Spleen (tissue), 7 donors: Measurements from ENCODE around the gene SCART1.

Experiments
- POLR2A ChIP-seq, 3 donors: fragments of 450-650 bp; IDR thresholded peaks; one replicate each; pipeline ENCODE4 v1.5.1; 2017; ENCODE audit warnings: antibody characterized with exemption in 3 of 3, mild to moderate bottlenecking in 1 of 3
- POLR2AphosphoS5 ChIP-seq, 3 donors: sonication (generic); formaldehyde crosslinking; IDR thresholded peaks; one replicate each; pipeline ENCODE4 v1.5.1; 2017; ENCODE audit warnings: antibody characterized with exemption in 3 of 3
- TF ChIP-seq, protein P1 (sequence below), 11 experiments: fragments of 200-600 bp in 7 of 11; fragments of 450-650 bp in 4 of 11; sonication (generic) in 4 of 11; IDR thresholded peaks in 8 of 11; conservative IDR thresholded peaks in 3 of 11; 1 replicate in 7 of 11; 2 replicates in 4 of 11; pipeline versions ENCODE4 v1.4.0 to v1.8.0; 2016 to 2021; ENCODE audit warnings: antibody characterized with exemption in 11 of 11, inconsistent platforms in 4 of 11, mild to moderate bottlenecking in 1 of 11
- donor health status: DM: no; HTN: no; CAD: no; lungs with moderate emphysema.
- donor health status: DM: no; HTN: no; CAD: no.
- donor health status: DM: no; HTN: no; CAD: no.

DNA sequence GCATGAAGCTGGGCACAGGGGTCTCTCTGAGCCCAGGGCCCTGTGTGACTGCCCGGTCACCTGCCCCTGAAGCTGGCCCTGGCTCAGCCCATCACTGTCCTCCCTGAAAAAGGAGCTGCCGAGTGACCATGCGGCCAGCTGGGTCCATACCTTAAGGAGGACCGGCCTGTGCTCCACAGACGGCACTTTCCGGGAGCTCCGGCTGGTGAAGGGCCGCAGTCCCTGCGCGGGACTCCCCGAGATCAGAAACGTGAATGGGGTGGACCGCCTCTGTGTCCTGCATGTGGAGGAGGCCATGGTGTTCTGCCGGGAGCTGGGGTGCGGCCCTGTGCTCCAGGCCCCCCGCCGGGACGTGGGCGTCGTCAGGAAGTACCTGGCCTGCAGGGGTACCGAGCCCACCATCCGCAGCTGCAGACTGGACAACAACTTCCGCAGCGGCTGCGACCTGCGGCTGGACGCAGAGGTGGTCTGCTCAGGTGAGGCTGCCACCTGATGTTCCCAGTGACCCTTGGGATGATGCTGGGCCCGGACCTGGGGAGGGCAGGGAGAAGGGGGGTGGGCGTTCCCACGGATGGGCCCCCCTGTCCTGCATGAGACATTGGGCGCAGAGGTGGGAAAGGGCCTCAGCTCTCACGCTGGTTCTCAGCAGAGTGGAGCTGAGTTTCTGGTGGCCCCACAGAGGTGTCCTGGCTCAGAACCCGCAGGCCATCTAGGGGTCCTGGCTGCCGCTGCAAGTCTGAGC lies 3.5 kb downstream of the SCART1 start:
- TF ChIP-seq, protein P1, sequence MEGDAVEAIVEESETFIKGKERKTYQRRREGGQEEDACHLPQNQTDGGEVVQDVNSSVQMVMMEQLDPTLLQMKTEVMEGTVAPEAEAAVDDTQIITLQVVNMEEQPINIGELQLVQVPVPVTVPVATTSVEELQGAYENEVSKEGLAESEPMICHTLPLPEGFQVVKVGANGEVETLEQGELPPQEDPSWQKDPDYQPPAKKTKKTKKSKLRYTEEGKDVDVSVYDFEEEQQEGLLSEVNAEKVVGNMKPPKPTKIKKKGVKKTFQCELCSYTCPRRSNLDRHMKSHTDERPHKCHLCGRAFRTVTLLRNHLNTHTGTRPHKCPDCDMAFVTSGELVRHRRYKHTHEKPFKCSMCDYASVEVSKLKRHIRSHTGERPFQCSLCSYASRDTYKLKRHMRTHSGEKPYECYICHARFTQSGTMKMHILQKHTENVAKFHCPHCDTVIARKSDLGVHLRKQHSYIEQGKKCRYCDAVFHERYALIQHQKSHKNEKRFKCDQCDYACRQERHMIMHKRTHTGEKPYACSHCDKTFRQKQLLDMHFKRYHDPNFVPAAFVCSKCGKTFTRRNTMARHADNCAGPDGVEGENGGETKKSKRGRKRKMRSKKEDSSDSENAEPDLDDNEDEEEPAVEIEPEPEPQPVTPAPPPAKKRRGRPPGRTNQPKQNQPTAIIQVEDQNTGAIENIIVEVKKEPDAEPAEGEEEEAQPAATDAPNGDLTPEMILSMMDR (IDR thresholded peaks at IDR 0.05 in 8 of 11, conservative IDR thresholded peaks at IDR 0.05 in 3 of 11) = no peak
- no peak for TF ChIP-seq POLR2AphosphoS5 (IDR thresholded peaks at IDR 0.05)
- TF ChIP-seq POLR2A (IDR thresholded peaks at IDR 0.05) = no peak
